CD4-positive, alpha-beta T cell (primary cell): ENCODE measurements around the gene TNK1. TPM values are rescaled to one million over a fixed set of nuclear protein-coding genes. Genes with fewer than 3 reads are reported as not detected.
A peak's percentile ranks its signal among the peaks of the same experiment; 100 is the strongest.

Experiments
- ATAC-seq: fragments of 200-7000 bp; cut with Tn5 transposase; one replicate; pipeline ENCODE4 v1.10.0; 2022; ENCODE audit warnings: mild to moderate bottlenecking; ENCODE audit not compliant: poor library complexity
- CTCF ChIA-PET: fragments of 350-600 bp; sonication (Branson Sonifier 250); formaldehyde crosslinking; loops from one replicate; lab custom pipeline; 2021; ENCODE audit warnings: antibody characterized with exemption, inconsistent platforms; lab: Charles Lee
- POLR2A ChIA-PET: fragments of 350-600 bp; sonication (Branson Sonifier 250); formaldehyde crosslinking; loops from one replicate; lab custom pipeline; 2021; ENCODE audit warnings: antibody characterized with exemption, inconsistent platforms; lab: Charles Lee
- DNase-seq, 14 experiments: peaks; one replicate each; pipeline ENCODE4 v3.0.0-alpha.2; 2013 to 2020; ENCODE audit warnings: mixed read lengths in 2 of 14
- H3K27ac ChIP-seq, 2 donors: one replicate each; pipeline versions ENCODE4 v1.5.1 to v1.7.0; 2013; ENCODE audit warnings: low read length in 2 of 2, low read depth in 1 of 2, mild to moderate bottlenecking in 1 of 2
- H3K27me3 ChIP-seq, 2 experiments: 1 replicate in 1 of 2; 2 replicates in 1 of 2; pipeline versions ENCODE4 v1.6.1 to v1.7.0; 2013; ENCODE audit warnings: low read length in 2 of 2, control low read depth in 1 of 2, mild to moderate bottlenecking in 1 of 2, moderate library complexity in 1 of 2; ENCODE audit not compliant: insufficient read depth in 2 of 2, control insufficient read depth in 1 of 2
- H3K36me3 ChIP-seq: one replicate; pipeline ENCODE4 v1.6.1; 2013; ENCODE audit warnings: low read length, control low read depth; ENCODE audit not compliant: insufficient read depth
- H3K4me1 ChIP-seq: one replicate; pipeline ENCODE4 v1.6.1; 2013; ENCODE audit warnings: low read length, control low read depth; ENCODE audit not compliant: insufficient read depth
- H3K4me3 ChIP-seq: one replicate; pipeline ENCODE4 v1.5.1; 2013; ENCODE audit warnings: mild to moderate bottlenecking, low read length, moderate library complexity
- H3K9me3 ChIP-seq, 2 experiments: 1 replicate in 1 of 2; 2 replicates in 1 of 2; pipeline versions ENCODE4 v1.6.1 to v1.7.0; 2013; ENCODE audit warnings: low read length in 2 of 2, mild to moderate bottlenecking in 2 of 2, control low read depth in 1 of 2, moderate library complexity in 1 of 2; ENCODE audit not compliant: control insufficient read depth in 1 of 2, insufficient read depth in 1 of 2
- H3K27ac Mint-ChIP-seq: one replicate; pipeline ENCODE4 v1.8.0; 2020; ENCODE audit warnings: mixed read lengths
- H3K27me3 Mint-ChIP-seq: one replicate; pipeline ENCODE4 v1.8.0; 2021; ENCODE audit warnings: mixed read lengths
- H3K36me3 Mint-ChIP-seq: one replicate; pipeline ENCODE4 v1.8.0; 2021; ENCODE audit warnings: low read depth, mixed read lengths
- H3K4me1 Mint-ChIP-seq: one replicate; pipeline ENCODE4 v1.8.0; 2021; ENCODE audit warnings: low read depth, mixed read lengths
- H3K4me3 Mint-ChIP-seq: one replicate; pipeline ENCODE4 v1.8.0; 2020; ENCODE audit warnings: mild to moderate bottlenecking, mixed read lengths
- H3K9me3 Mint-ChIP-seq: one replicate; pipeline ENCODE4 v1.8.0; 2020; ENCODE audit warnings: mixed read lengths
- intact Hi-C, 2 experiments: fragments of 100-400 bp; cut with DNase I in 1 of 2; cut with micrococcal nuclease in 1 of 2; formaldehyde crosslinking; loops; one replicate each; pipeline versions ENCODE4 v1.15.1 to v1.9.0; 2023 to 2025; cut with DNase I, micrococcal nuclease
- total RNA-seq, 174 experiments: library from RNA in 2 of 174; stranded (reverse) in 2 of 174; gene quantifications; one replicate each; pipeline ENCODE4 v1.2.3 and lab custom pipeline; 2021 to 2026
- TF ChIP-seq, protein P1 (sequence below): fragments of 200-600 bp; IDR thresholded peaks from one replicate; pipeline ENCODE4 v1.8.0; 2022; ENCODE audit warnings: antibody characterized with exemption, mild to moderate bottlenecking

Gene TNK1
- total RNA-seq, 2 experiments from 2014 or later: 11.0 to 12.4 TPM

DNA sequence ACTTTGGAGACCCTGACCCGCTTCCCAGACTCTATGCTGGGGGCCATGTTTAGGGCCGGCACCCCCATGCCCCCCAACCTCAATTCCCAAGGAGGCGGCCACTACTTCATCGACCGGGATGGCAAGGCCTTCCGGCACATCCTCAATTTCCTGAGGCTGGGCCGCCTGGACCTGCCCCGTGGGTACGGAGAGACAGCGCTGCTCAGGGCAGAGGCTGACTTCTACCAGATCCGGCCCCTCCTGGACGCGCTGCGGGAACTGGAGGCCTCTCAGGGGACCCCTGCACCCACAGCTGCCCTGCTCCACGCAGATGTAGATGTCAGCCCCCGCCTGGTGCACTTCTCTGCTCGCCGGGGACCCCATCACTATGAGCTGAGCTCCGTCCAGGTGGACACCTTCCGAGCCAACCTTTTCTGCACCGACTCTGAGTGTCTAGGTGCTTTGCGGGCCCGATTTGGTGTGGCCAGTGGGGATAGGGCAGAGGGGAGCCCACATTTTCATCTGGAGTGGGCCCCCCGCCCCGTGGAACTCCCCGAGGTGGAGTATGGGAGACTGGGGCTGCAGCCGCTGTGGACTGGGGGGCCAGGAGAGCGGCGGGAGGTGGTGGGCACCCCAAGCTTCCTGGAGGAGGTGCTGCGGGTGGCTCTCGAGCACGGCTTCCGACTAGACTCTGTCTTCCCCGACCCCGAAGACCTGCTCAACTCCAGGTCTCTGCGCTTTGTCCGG is 27.8 kb upstream of the TNK1 start:
- TF ChIP-seq, protein P1, sequence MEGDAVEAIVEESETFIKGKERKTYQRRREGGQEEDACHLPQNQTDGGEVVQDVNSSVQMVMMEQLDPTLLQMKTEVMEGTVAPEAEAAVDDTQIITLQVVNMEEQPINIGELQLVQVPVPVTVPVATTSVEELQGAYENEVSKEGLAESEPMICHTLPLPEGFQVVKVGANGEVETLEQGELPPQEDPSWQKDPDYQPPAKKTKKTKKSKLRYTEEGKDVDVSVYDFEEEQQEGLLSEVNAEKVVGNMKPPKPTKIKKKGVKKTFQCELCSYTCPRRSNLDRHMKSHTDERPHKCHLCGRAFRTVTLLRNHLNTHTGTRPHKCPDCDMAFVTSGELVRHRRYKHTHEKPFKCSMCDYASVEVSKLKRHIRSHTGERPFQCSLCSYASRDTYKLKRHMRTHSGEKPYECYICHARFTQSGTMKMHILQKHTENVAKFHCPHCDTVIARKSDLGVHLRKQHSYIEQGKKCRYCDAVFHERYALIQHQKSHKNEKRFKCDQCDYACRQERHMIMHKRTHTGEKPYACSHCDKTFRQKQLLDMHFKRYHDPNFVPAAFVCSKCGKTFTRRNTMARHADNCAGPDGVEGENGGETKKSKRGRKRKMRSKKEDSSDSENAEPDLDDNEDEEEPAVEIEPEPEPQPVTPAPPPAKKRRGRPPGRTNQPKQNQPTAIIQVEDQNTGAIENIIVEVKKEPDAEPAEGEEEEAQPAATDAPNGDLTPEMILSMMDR: no peak
- ATAC-seq (no peak), DNase-seq (peak in 1 of 14 experiments; percentile 45)
- Mint-ChIP-seq H3K4me1 (peaks cover 49% of the 10 kb centered on the region), H3K4me3 (peak overlapping the region; percentile 90), H3K9me3 (no peaks in the 10 kb centered on the region), H3K27ac (peak overlapping the region; percentile 86), H3K36me3 (peaks cover 25% of the 10 kb centered on the region), H3K27me3 (no peaks in the 10 kb centered on the region)
- CTCF ChIA-PET: interaction anchor here (5.1 kb wide), 1 partner anchor 83 kb away, joined by 55 read pairs; the partner anchor contains the start of gene TMEM102
- intact Hi-C loops: loop anchor here (5.0 to 10.0 kb wide), 4 partner anchors 52 to 311 kb away; partner anchors contain the start of genes FGF11 (in 1 of the 2), NLGN2 (in 1 of the 2), SLC16A11 (in 1 of the 2) and TMEM102 (in 1 of the 2)
- H3K4me3 ChIP-seq: no peak overlapping the region
- peaks cover 59% of the 10 kb centered on the region for H3K4me1 ChIP-seq
- no peak overlapping the region for H3K27ac ChIP-seq
- H3K9me3 ChIP-seq: no peaks in the 10 kb centered on the region
- no peaks in the 10 kb centered on the region for H3K27me3 ChIP-seq
- POLR2A ChIA-PET: interaction anchor here (1.2 to 1.3 kb wide), 3 partner anchors 23 to 231 kb away, joined by 4 to 5 read pairs (median 4); partner anchors contain the start of gene MPDU1
- peaks cover 23% of the 10 kb centered on the region for H3K36me3 ChIP-seq

- DNase-seq (peak in 3 of 14 experiments; percentile 15 to 62 (median 46)), ATAC-seq (no peak)
- Mint-ChIP-seq H3K27ac (peak overlapping the region; percentile 48), H3K4me3 (peak overlapping the region; percentile 54), H3K4me1 (peaks cover 40% of the 10 kb centered on the region), H3K9me3 (no peaks in the 10 kb centered on the region), H3K36me3 (peaks cover 12% of the 10 kb centered on the region), H3K27me3 (no peaks in the 10 kb centered on the region)
- intact Hi-C loops: loop anchor here (5.0 to 10.0 kb wide), 4 partner anchors 50 to 312 kb away; partner anchors contain the start of genes FGF11 (in 1 of the 2), NLGN2 (in 1 of the 2), SLC16A11 (in 1 of the 2) and TMEM102 (in 1 of the 2)
- ChIA-PET POLR2A (interaction anchor here (1.2 to 2.7 kb wide), 5 partner anchors 18 to 230 kb away, joined by 4 to 13 read pairs (median 5); partner anchors contain the start of genes ACAP1 and MPDU1), CTCF (interaction anchor here (5.1 kb wide), 1 partner anchor 82 kb away, joined by 55 read pairs; the partner anchor contains the start of gene TMEM102)
- TF ChIP-seq, protein P1: no peak
- Histone ChIP-seq H3K4me1 (peaks cover 51% of the 10 kb centered on the region), H3K9me3 (no peaks in the 10 kb centered on the region), H3K27ac (no peak overlapping the region), H3K36me3 (peaks cover 12% of the 10 kb centered on the region), H3K27me3 (no peaks in the 10 kb centered on the region), H3K4me3 (no peak overlapping the region)
Observed at GRCh38 chr17:7354262-7354843, 26.5 kb upstream of the TNK1 start.

DNA sequence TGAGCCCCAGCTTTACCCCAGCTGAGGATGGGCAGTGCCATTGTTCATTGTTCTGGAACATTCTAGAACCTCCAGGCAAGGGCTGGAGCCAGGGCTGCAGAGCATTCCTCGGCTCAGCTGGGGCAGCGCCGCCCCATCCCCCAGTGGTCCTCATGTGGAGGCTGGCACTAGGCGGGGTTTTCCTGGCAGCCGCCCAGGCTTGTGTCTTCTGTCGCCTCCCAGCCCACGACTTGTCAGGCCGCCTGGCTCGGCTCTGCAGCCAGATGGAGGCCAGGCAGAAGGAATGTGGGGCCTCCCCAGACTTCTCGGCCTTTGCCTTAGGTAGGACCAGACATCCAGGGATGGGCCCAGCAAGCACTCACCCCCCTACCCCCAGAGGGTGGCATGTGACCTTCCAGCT is 25.8 kb upstream of the TNK1 start, which contains the start of gene TMEM95:
Gene TMEM95 (plus strand): TSS at position 104 of the 400 bp plus-strand sequence. CDS start 49 bp downstream, at position 153.
- ChIA-PET POLR2A (interaction anchor here (1.1 to 2.7 kb wide), 6 partner anchors 19 to 206 kb away, joined by 3 to 13 read pairs (median 8); partner anchors contain the start of genes ACAP1, FGF11 and POLR2A), CTCF (interaction anchor here (0.8 to 5.1 kb wide), 8 partner anchors 15 to 161 kb away, joined by 3 to 55 read pairs (median 5); partner anchors contain the start of genes ACAP1, NEURL4, NLGN2 and TMEM102)
- Mint-ChIP-seq H3K27ac (peak within 1 kb of the TSS; percentile 48), H3K4me1 (peaks cover 34% of the 10 kb centered on the region), H3K4me3 (peak within 1 kb of the TSS; percentile 72), H3K36me3 (peaks cover 5% of the 10 kb centered on the region), H3K27me3 (no peaks in the 10 kb centered on the region), H3K9me3 (no peaks in the 10 kb centered on the region)
- TF ChIP-seq, protein P1: no peak
- intact Hi-C loops: loop anchor here (5.0 to 10.0 kb wide), 4 partner anchors 50 to 147 kb away; partner anchors contain the start of genes NLGN2 (in 1 of the 2) and TMEM256 (in 1 of the 2)
- H3K36me3 ChIP-seq: peaks cover 8% of the 10 kb centered on the region
- no peaks in the 10 kb centered on the region for H3K9me3 ChIP-seq
- ATAC-seq (no peak), DNase-seq (peak in 1 of 14 experiments; percentile 34)
- peaks cover 46% of the 10 kb centered on the region for H3K4me1 ChIP-seq
- no peak within 1 kb of the TSS for H3K27ac ChIP-seq
- H3K4me3 ChIP-seq: no peak within 1 kb of the TSS
- no peaks in the 10 kb centered on the region for H3K27me3 ChIP-seq
